Heart left ventricle (tissue), 13 donors: ENCODE data around the gene GYG2.

ENCODE experiments used
- CTCF ChIP-seq, 12 donors: fragments of 200-600 bp; sonication (generic) in 4 of 12; IDR thresholded peaks; one replicate each; pipeline versions ENCODE4 v1.5.0 to v1.8.0; 2018 to 2022; ENCODE audit warnings: antibody characterized with exemption in 12 of 12, mild to moderate bottlenecking in 5 of 12
- POLR2A ChIP-seq, 2 donors: fragments of 450-650 bp; IDR thresholded peaks; one replicate each; pipeline ENCODE4 v1.6.1; 2017; ENCODE audit warnings: antibody characterized with exemption in 2 of 2, mild to moderate bottlenecking in 2 of 2, moderate library complexity in 2 of 2
- donor health status: ischemic (EF 13 %, LVEDD 7.1; RV severe dilation, severe dysfunction).
- donor health status: DM: no; HTN: yes; CAD: no.
- donor health status: DM: no; HTN: no; CAD: no.
- donor health status: ischemic (EF 25% LVEDD 6.9; RV normal size, moderate dysfunction).
- donor health status: ischemic (EF 25% LVEDD 5.7; RV mildly dilated, moderate dysfunction).
- donor health status: ischemic (EF 35%, LVEDD 5.7; RV mildly dilated, moderate dysfunction).
- donor health status: nonischemic (EF 11% LVEDD 7.7; RV severe dilation, severe dysfunction).
- donor health status: DM: yes; HTN: yes; CAD: no.
- donor health status: PGD.
- donor health status: ischemic (EF 29% LVEDD 5.4; RV normal size, mild dysfunction).
- donor health status: nonischemic (EF 23%, LVEDD 6.1; RV moderate dilation, normal function).

GRCh38 chrX:2902841-2903240, 74.1 kb downstream of the GYG2 start:
- no peak for TF ChIP-seq CTCF (IDR thresholded peaks at IDR 0.05)
- no peak for TF ChIP-seq POLR2A (IDR thresholded peaks at IDR 0.05)
